Astrocyte (in vitro differentiated cells and primary cell): Measurements from ENCODE around the gene WDR36. TPM values are rescaled to one million over a fixed set of nuclear protein-coding genes. Genes with fewer than 3 reads are reported as not detected.
A peak's percentile ranks its signal among the peaks of the same experiment; 100 is the strongest.

Experiments used
- DNase-seq: peaks from one replicate; pipeline ENCODE4 v3.0.0-alpha.2; 2010; ENCODE audit warnings: low read depth
- FAIRE-seq: peaks from 2 replicates; lab custom pipeline; 2011; peaks lifted over from hg19 to GRCh38; lab: Jason Lieb, UNC
- H2AFZ ChIP-seq: 2 replicates; pipeline ENCODE4 v1.6.0; 2012; ENCODE audit warnings: low read depth, low read length, inconsistent platforms
- H3K27ac ChIP-seq: 2 replicates; pipeline ENCODE4 v1.5.1; 2011; ENCODE audit warnings: low read depth, low read length, inconsistent platforms
- H3K27me3 ChIP-seq: 2 replicates; pipeline ENCODE4 v1.6.0; 2011; ENCODE audit warnings: low read length, inconsistent platforms; ENCODE audit not compliant: insufficient read depth
- H3K36me3 ChIP-seq: 2 replicates; pipeline ENCODE4 v1.5.1; 2011; ENCODE audit warnings: low read length, inconsistent platforms; ENCODE audit not compliant: insufficient read depth
- H3K4me1 ChIP-seq: 2 replicates; pipeline ENCODE4 v1.5.1; 2011; ENCODE audit warnings: low read length, inconsistent platforms; ENCODE audit not compliant: insufficient read depth
- H3K4me2 ChIP-seq: 2 replicates; pipeline ENCODE4 v1.6.0; 2012; ENCODE audit warnings: low read length, inconsistent platforms
- H3K4me3 ChIP-seq: 2 replicates; pipeline ENCODE4 v1.5.1; 2011; ENCODE audit warnings: low read depth, mild to moderate bottlenecking, low read length, inconsistent platforms; ENCODE audit not compliant: insufficient read depth
- H3K79me2 ChIP-seq: 2 replicates; pipeline ENCODE4 v1.6.0; 2012; ENCODE audit warnings: mild to moderate bottlenecking, low read length, inconsistent platforms; ENCODE audit not compliant: insufficient read depth
- H3K9ac ChIP-seq: 2 replicates; pipeline ENCODE4 v1.6.0; 2012; ENCODE audit warnings: mild to moderate bottlenecking, low read length, inconsistent platforms
- H3K9me3 ChIP-seq: 2 replicates; pipeline ENCODE4 v1.5.1; 2012; ENCODE audit warnings: low read depth, mild to moderate bottlenecking, low read length, inconsistent platforms; ENCODE audit not compliant: insufficient read depth
- H4K20me1 ChIP-seq: 2 replicates; pipeline ENCODE4 v1.6.0; 2012; ENCODE audit warnings: low read length, inconsistent platforms; ENCODE audit not compliant: insufficient read depth
- H3K27ac Mint-ChIP-seq: one replicate; pipeline ENCODE4 v1.8.0; 2021; ENCODE audit warnings: mild to moderate bottlenecking, mixed read lengths; ENCODE audit not compliant: unreplicated experiment
- H3K27me3 Mint-ChIP-seq: one replicate; pipeline ENCODE4 v1.8.0; 2021; ENCODE audit warnings: low read depth, mixed read lengths; ENCODE audit not compliant: unreplicated experiment
- H3K36me3 Mint-ChIP-seq: one replicate; pipeline ENCODE4 v1.8.0; 2021; ENCODE audit warnings: low read depth, mixed read lengths; ENCODE audit not compliant: unreplicated experiment
- H3K4me1 Mint-ChIP-seq: one replicate; pipeline ENCODE4 v1.8.0; 2021; ENCODE audit warnings: low read depth, mixed read lengths; ENCODE audit not compliant: unreplicated experiment
- H3K4me3 Mint-ChIP-seq: one replicate; pipeline ENCODE4 v1.8.0; 2021; ENCODE audit warnings: mild to moderate bottlenecking, moderate library complexity, mixed read lengths; ENCODE audit not compliant: unreplicated experiment
- H3K9me3 Mint-ChIP-seq: one replicate; pipeline ENCODE4 v1.8.0; 2021; ENCODE audit warnings: mild to moderate bottlenecking, mixed read lengths; ENCODE audit not compliant: unreplicated experiment
- CTCF ChIP-seq: IDR thresholded peaks from 2 replicates; pipeline ENCODE4 v1.5.1; 2011; ENCODE audit warnings: low read depth, mild to moderate bottlenecking, inconsistent platforms, low read length, moderate library complexity; ENCODE audit not compliant: insufficient read depth
- EZH2 ChIP-seq: IDR thresholded peaks from 2 replicates; pipeline ENCODE4 v1.6.1; 2012; ENCODE audit warnings: mild to moderate bottlenecking, low read length, inconsistent platforms; ENCODE audit not compliant: insufficient read depth
- total RNA-seq: library from RNA; stranded (reverse); gene quantifications from 2 replicates; pipeline ENCODE4 v1.2.1, GENCODE V29; 2021

Gene WDR36
- total RNA-seq, 1 donor from 2014 or later = 33.4 TPM

- no peak overlapping the region for H3K9ac ChIP-seq
- H3K4me3 ChIP-seq = no peak overlapping the region
- Mint-ChIP-seq H3K4me3 (no peak overlapping the region), H3K4me1 (no peaks in the 10 kb centered on the region), H3K27me3 (no peaks in the 10 kb centered on the region), H3K36me3 (no peaks in the 10 kb centered on the region), H3K9me3 (no peaks in the 10 kb centered on the region), H3K27ac (no peak overlapping the region)
- TF ChIP-seq CTCF (no peak), EZH2 (no peak)
- no peak overlapping the region for H2AFZ ChIP-seq
- FAIRE-seq = no peak
- H4K20me1 ChIP-seq = no peaks in the 10 kb centered on the region
- no peaks in the 10 kb centered on the region for H3K27me3 ChIP-seq
- no peaks in the 10 kb centered on the region for H3K4me1 ChIP-seq
- no peaks in the 10 kb centered on the region for H3K36me3 ChIP-seq
- no peaks in the 10 kb centered on the region for H3K79me2 ChIP-seq
- H3K9me3 ChIP-seq = no peaks in the 10 kb centered on the region
- DNase-seq = no peak
- no peak overlapping the region for H3K4me2 ChIP-seq
- H3K27ac ChIP-seq = no peak overlapping the region
Measured at GRCh38 chr5:111167551-111167950, 75.4 kb downstream of the WDR36 start.

GRCh38 chr5:111168608-111169007 is 76.5 kb downstream of the WDR36 start:
- Mint-ChIP-seq H3K27ac (no peak overlapping the region), H3K4me3 (no peak overlapping the region), H3K36me3 (no peaks in the 10 kb centered on the region), H3K27me3 (no peaks in the 10 kb centered on the region), H3K9me3 (no peaks in the 10 kb centered on the region), H3K4me1 (no peaks in the 10 kb centered on the region)
- H3K4me2 ChIP-seq = no peak overlapping the region
- H3K4me1 ChIP-seq = no peaks in the 10 kb centered on the region
- no peaks in the 10 kb centered on the region for H3K79me2 ChIP-seq
- no peaks in the 10 kb centered on the region for H3K9me3 ChIP-seq
- H3K9ac ChIP-seq = no peak overlapping the region
- no peak overlapping the region for H3K4me3 ChIP-seq
- H2AFZ ChIP-seq = no peak overlapping the region
- H4K20me1 ChIP-seq = no peaks in the 10 kb centered on the region
- no peak for TF ChIP-seq EZH2
- no peak for TF ChIP-seq CTCF
- FAIRE-seq = peak; percentile 49
- no peaks in the 10 kb centered on the region for H3K36me3 ChIP-seq
- no peaks in the 10 kb centered on the region for H3K27me3 ChIP-seq
- no peak for DNase-seq
- no peak overlapping the region for H3K27ac ChIP-seq

- H3K27me3 ChIP-seq = no peaks in the 10 kb centered on the region
- H2AFZ ChIP-seq = no peak overlapping the region
- no peaks in the 10 kb centered on the region for H3K79me2 ChIP-seq
- H3K9ac ChIP-seq = no peak overlapping the region
- no peak overlapping the region for H3K4me3 Mint-ChIP-seq
- H4K20me1 ChIP-seq = no peaks in the 10 kb centered on the region
- H3K9me3 ChIP-seq = no peaks in the 10 kb centered on the region
- no peaks in the 10 kb centered on the region for H3K4me1 Mint-ChIP-seq
- no peak overlapping the region for H3K4me3 ChIP-seq
- H3K27me3 Mint-ChIP-seq = no peaks in the 10 kb centered on the region
- H3K36me3 Mint-ChIP-seq = no peaks in the 10 kb centered on the region
- no peaks in the 10 kb centered on the region for H3K36me3 ChIP-seq
- H3K27ac Mint-ChIP-seq = no peak overlapping the region
- H3K4me2 ChIP-seq = no peak overlapping the region
- H3K27ac ChIP-seq = no peak overlapping the region
- DNase-seq (no peak), FAIRE-seq (no peak)
- H3K4me1 ChIP-seq = no peaks in the 10 kb centered on the region
- no peaks in the 10 kb centered on the region for H3K9me3 Mint-ChIP-seq
- TF ChIP-seq EZH2 = no peak
- no peak for TF ChIP-seq CTCF
Measured at GRCh38 chr5:111169269-111169668, 77.1 kb downstream of the WDR36 start.
